ENCODE data around the gene NFAT5.
"Not testable (repeated sequence)": the region's sequence is repeated elsewhere in the genome, so short reads cannot be mapped to it uniquely, and the experiment has no call there.

The NFAT5 gene

GRCh38 chr16:69598045-69598444, 32.3 kb downstream of the NFAT5 start:
- DNase-seq, result no peak

- no peak for DNase-seq
Observed at GRCh38 chr16:69599731-69600130, 34.0 kb downstream of the NFAT5 start.

- DNase-seq, result no peak
Observed at GRCh38 chr16:69600202-69600601, 34.4 kb downstream of the NFAT5 start.

GRCh38 chr16:69601250-69601649, 35.5 kb downstream of the NFAT5 start:
- no peak for DNase-seq

- no peak for DNase-seq
Observed at GRCh38 chr16:69606985-69607384, 41.2 kb downstream of the NFAT5 start.

GRCh38 chr16:69607674-69608073, 41.9 kb downstream of the NFAT5 start:
- DNase-seq, result no peak

GRCh38 chr16:69610356-69610755, 44.6 kb downstream of the NFAT5 start:
- no peak for DNase-seq

GRCh38 chr16:69611103-69611640, 45.4 kb downstream of the NFAT5 start:
- no peak for DNase-seq

- no peak for DNase-seq
Observed at GRCh38 chr16:69613378-69614154, 47.8 kb downstream of the NFAT5 start.

- no peak for DNase-seq
Observed at GRCh38 chr16:69615528-69615927, 49.8 kb downstream of the NFAT5 start.

GRCh38 chr16:69616082-69616481, 50.3 kb downstream of the NFAT5 start:
- DNase-seq, result no peak

- no peak for DNase-seq
Observed at GRCh38 chr16:69618307-69618706, 52.5 kb downstream of the NFAT5 start.

GRCh38 chr16:69618721-69619120, 53.0 kb downstream of the NFAT5 start:
- no peak for DNase-seq

- no peak for DNase-seq
Observed at GRCh38 chr16:69619514-69619913, 53.7 kb downstream of the NFAT5 start.

GRCh38 chr16:69620573-69620972, 54.8 kb downstream of the NFAT5 start:
- no peak for DNase-seq

- DNase-seq, result no peak
Observed at GRCh38 chr16:69621225-69621624, 55.5 kb downstream of the NFAT5 start.

- no peak for DNase-seq
Observed at GRCh38 chr16:69626256-69626655, 60.5 kb downstream of the NFAT5 start.

GRCh38 chr16:69632828-69633227, 67.1 kb downstream of the NFAT5 start:
- DNase-seq, result no peak

- DNase-seq, result no peak
Observed at GRCh38 chr16:69633375-69633774, 67.6 kb downstream of the NFAT5 start.

GRCh38 chr16:69636563-69637146, 70.9 kb downstream of the NFAT5 start:
- DNase-seq, result not testable (repeated sequence)

- DNase-seq, result not testable (repeated sequence)
Observed at GRCh38 chr16:69637206-69637865, 71.6 kb downstream of the NFAT5 start.

- not testable (repeated sequence) for DNase-seq
Observed at GRCh38 chr16:69643997-69644396, 78.2 kb downstream of the NFAT5 start.

- no peak for DNase-seq
Observed at GRCh38 chr16:69644790-69645189, 79.0 kb downstream of the NFAT5 start.

- DNase-seq, result no peak
Observed at GRCh38 chr16:69647020-69647419, 81.3 kb downstream of the NFAT5 start.
